NCI-H1105 treated with DMSO at 0.1 percent for 48 hours (cell line): ENCODE results near the gene DGCR8.
"Not testable (repeated sequence)": the region's sequence is repeated elsewhere in the genome, so short reads cannot be mapped to it uniquely, and the experiment has no call there.

ENCODE experiments used
- DNase-seq: peaks from one replicate; lab custom pipeline; 2025; lab: John Stamatoyannopoulos, UW

Gene DGCR8

DNA sequence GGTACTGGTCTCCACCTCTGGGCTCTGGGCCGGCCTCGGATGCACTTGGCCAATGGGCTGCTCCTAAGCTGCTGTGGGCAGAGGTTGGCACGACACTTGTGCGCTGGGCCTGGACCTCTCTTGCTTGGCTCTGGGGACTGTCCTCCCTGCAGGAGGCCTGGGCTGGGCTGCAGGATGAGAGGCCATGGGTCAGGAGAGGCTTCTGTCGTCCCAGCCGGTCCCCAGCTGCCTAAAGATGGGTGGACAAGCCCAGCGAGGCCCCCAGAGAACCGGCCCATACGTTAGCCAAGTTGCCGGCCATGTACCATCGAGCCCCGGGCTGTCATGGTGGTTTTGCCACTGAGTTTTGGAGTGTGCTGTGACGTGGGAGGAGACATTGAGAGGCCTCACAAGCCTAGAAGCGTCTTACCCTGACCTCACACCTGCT is 72.4 kb downstream of the DGCR8 start:
- no peak for DNase-seq

DNA sequence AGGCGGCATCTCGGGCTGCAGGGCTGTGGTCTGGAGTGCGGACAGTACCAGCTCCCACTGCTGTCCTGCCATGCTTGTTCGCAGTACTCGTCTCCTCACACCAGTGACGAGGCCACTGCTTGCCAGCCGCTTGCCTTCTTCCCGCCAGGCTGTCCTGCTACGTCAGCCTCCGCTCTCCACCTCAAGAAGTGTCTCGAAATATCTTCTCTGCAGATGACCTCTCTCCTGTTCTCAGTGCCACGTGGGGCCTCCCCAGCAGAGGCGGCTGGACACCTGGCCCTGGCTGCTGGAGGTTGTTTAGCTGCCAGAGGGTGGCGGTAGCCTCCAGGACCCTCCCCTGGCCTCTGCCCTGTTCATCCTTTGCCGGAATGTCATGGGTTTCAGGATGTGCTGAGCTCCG is 73.9 kb downstream of the DGCR8 start:
- DNase-seq: no peak

DNA sequence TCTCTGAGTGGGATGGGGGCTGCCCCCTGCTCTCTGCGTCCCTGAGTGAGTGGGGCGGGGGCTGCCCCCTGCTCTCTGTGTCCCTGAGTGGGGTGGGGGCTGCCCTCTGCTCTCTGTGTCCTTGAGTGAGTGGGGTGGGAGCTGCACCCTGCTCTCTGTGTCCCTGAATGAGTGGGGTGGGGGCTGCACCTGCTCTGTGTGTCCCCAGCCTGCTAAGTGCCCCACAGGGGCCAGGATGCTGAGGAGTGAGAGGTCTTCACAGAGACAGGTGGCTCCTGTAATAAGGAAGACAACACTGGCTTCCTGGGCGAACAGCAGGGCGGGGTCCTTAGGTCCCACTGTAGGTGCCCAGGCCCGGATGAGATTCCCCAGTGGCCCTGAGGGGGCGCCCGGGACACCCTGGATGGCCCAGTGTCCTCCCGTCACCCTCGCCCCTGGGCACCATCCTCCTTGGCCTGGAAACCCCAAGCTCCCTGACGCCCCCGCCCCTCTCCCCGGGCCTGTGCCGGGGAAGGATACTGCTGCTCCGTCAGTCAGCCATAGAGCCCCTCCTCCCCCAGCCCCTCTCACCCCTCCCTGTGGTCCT is 74.7 kb downstream of the DGCR8 start:
- DNase-seq: peak; percentile 19

DNA sequence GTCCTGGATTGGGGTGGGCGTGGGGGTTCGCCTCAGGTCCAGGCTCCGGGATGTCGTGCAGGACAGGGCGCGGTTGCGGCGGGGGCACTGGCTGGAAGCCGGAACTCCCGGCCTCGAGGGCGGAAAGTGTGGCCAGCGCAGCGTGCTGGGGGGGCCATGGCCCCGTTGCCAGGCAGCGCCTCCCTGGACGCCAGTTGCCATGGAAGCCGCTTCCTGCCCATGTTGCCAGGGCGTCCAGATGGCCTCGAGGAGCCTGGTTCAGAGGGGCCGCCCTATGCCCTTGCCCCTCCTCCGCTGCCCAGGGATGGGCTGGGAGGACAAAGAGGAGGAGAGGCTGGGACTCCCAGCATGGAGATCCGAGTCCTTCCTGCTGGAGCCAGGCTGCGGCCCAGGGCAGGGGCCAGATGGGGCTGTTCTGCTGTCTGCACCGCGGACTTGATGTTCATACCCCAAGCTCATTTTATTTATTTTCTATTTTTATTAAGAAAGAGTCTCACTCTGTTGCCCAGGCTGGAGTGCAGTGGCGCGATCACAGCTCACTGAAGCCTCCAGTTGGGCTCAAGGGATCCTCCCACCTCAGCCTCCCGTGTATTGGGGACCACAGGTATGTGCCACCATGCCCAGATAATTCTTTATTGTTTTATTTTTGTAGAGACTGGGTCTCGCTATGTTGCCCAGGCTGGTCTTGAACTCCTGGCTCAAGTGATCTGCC is 75.4 kb downstream of the DGCR8 start:
- DNase-seq: peak; percentile 90

DNA sequence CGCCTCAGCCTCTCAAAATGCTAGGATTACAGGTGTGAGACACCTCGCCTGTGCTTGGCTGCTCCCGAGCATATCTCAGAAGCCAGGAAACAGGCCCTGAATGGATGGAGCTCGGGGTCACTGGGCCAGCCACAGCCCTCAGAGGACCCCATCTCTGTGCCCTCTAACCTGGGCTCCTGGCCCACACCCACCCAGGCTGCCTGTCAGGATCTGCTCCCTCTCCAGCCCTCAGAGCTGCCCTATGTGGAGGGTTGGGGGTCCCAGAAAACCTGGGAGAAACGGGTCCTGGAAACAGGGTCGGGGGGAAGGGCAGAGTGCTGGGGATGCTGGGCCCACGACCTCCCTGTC is 76.0 kb downstream of the DGCR8 start:
- no peak for DNase-seq

DNA sequence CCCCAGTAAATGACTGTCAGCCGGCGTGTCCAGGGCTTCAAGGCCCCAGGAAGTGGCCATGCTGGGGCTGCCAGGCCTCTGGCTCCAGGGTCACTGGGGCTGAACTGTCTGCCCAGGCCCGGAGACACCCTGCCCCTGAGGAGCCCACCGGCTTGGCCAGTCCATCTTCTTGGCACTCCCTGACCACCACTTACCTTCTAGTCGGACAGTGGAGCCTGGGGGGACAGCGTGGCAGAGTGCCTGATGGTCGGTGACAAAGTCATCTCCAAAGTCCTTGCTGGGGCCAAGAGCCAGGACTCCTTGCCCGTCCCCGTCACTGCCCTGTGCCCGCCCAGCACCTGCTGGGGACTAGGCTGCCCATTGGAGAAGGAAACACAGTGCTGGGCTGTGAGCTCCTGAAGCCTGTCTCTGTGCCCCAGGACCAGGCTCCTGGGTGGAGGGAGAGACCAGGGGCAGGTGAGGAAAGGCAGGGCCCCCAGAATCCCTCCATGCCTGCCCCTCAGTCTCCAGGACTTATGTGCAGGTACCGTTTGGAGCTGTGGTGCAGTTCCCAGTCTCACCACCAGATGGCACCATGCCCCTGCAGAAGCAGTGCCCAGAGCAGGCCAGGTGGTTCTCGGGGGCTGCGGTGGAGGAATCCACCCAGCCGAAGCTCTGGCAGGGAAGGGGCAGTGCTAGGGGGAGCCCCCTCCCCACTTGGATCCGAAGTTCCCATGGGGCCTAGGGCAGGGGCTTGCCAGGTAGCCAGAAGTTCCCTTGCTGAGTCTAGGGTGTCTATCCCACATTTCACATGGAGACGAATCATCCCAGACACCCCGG is 76.8 kb downstream of the DGCR8 start:
- peak; percentile 40 for DNase-seq

DNA sequence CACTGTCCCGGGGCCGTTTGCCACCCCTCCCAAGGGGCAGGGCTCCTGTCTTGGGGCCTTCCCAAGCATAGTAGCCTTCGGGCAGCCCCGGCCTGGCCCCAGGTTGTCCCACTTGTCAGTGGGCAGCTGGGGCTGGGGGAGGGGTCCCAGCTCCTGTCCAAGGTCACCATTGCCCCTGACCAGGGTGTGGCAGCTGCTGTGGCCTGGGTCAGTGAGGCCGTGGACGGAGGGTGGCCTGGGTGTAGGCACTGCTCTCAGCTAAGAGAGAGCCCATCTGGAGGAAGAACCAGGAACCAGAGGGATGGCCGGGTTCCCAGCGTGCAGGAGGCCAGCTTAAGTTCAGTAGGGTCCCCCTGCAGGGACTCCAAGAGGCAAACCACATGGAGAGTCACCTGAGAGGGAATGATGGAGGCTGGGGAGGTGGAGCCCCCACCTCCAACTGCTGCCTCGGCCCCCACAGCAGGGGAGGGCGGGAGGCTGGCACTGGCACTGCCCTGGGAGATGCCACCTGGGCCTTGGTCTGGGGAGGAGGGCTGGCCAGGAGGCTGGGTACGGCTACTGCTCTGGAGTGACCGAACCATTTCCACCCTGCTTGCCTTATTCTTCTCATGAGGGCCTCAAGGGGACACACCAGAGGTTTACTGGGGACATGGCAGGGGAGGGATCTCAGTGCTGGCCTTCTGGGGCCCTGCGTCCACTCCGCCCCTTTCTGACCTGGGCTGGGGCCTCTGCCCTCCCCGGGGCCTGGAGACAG is 77.6 kb downstream of the DGCR8 start:
- no peak for DNase-seq

DNA sequence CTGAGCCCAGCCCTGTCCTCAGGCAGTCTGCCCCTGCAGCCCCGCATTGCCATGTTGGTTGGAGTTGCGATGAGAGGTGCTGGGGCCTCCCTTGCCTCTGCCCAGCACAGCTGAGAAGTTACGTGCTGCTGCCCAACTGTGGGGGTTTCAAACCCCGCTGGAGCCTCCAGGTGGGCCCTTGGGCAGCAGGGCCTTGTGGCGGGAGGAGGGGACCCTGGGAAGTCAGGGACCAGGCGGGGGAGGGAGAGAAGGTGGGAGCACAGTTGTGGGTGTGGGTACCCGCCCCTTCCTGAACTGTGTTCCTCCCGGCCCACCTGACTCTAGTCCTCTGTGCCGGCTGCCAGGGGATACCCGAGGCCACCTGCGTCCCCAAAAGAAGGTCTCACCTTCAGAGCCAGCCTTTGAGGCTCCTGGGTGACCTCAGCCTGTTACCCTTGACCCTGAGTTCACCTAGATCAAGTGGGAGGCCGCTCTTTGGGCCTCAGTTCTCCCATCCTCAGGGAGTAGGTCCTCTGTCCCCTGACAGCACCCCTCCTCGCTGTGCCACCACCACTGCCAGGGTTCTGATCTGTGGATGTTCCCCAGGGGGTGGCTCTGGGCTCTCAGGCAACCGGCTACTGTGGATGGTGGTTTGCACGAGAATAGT is 78.5 kb downstream of the DGCR8 start:
- DNase-seq: no peak

DNA sequence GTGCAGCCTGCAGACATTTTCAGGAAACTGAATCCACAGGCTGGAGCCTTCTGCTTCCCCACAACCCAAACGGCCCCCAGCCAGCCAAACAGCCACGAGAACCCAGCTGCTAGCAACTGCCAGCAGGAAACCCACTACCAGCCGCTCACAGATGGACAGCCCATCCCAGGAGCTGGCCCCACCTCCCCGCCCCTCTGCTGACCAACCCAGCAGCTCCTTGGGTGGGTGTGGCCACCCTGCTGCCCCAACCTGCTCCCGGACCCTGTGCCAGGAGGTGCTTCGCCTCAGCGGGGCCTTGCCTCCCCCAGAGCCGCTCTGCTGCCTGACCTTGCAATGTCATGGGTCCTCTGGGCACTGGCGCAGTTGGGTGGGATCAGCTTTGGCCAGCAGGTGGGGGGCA is 79.0 kb downstream of the DGCR8 start:
- DNase-seq: no peak

DNA sequence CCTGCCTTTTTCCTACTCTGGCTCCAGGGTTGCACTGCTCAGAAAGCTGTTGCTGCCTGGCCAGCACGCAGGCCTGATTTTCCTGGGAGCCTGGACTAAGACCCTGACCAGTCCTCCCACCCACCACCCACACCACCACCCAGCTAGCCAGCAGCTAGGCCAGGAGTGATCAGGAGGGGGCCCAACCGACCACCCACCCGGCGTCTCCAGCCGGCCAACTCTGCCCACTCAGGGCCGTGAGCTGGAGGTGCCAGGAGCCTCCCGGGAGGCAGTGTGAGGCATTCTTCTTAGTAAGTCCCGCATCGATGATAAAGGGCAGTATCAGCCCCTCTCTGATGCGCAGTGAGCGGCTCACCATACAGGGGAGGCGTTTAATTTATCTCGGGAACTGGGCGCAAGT is 79.5 kb downstream of the DGCR8 start:
- not testable (repeated sequence) for DNase-seq

DNA sequence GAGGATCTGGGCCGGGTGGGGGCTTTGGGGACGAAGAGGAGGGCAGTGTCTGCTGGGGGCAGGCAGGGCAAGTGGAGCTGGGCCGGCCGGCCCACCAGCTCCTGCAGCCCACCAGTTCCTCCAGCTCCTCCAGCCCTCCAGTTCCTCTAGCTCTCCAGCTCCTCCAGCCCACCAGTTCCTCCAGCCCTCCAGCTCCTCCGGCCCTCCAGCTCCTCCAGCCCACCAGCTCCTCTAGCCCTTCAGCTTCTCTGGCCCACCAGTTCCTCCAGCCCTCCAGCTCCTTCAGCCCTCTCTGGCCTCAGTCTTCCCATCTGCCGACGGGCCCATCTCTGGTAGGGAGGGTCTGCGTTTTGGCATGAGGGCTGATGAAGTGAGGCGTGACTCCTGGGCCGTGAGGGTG is 80.0 kb downstream of the DGCR8 start:
- DNase-seq: no peak
